Parietal lobe (tissue), 1 donor: Measurements from ENCODE around the gene AQP2. TPM values are rescaled to one million over a fixed set of nuclear protein-coding genes. Genes with fewer than 3 reads are reported as not detected.

ENCODE experiments used
- total RNA-seq: library from RNA; depleted of rRNA; stranded (reverse); fragments of >200 nt; gene quantifications from one replicate; pipeline ENCODE4 v1.2.3, GENCODE V29; 2014

The AQP2 gene, protein sequence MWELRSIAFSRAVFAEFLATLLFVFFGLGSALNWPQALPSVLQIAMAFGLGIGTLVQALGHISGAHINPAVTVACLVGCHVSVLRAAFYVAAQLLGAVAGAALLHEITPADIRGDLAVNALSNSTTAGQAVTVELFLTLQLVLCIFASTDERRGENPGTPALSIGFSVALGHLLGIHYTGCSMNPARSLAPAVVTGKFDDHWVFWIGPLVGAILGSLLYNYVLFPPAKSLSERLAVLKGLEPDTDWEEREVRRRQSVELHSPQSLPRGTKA
- not detected for total RNA-seq

DNA sequence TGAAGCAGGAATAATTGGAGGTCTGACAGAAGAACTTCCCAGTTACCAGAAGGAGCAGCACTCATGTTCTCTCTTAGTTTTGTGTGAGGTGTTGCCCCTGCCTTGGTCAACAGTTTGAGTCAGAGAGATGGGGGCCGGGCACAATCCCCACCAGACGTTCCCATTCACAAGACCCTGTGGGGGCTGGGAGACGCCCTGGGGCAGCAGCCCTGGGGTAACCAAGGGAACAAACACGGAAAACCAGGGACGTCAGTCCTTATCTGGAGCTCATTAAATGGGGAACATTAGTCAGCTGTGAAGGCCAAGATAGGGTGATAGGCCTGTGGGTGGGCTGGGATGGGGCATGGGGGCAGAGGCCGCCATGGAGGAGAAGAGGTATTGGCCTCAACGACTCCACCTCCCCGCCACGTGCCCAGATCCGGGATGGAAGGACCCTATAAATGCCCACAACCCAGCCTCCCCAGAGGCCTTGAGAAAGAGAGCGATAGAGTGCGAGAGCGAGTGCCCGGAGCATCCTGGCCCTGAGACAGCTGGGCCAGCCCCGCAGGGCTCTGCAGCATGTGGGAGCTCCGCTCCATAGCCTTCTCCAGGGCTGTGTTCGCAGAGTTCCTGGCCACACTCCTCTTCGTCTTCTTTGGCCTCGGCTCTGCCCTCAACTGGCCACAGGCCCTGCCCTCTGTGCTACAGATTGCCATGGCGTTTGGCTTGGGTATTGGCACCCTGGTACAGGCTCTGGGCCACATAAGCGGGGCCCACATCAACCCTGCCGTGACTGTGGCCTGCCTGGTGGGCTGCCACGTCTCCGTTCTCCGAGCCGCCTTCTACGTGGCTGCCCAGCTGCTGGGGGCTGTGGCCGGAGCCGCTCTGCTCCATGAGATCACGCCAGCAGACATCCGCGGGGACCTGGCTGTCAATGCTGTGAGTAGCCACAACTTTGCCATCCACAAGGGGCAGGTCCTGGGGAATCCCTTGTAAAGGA lies at the start of gene AQP2:
TSS of gene AQP2 (plus strand) at position 465 of the 979 bp plus-strand sequence. CDS start at position 559, 94 bp downstream.

DNA sequence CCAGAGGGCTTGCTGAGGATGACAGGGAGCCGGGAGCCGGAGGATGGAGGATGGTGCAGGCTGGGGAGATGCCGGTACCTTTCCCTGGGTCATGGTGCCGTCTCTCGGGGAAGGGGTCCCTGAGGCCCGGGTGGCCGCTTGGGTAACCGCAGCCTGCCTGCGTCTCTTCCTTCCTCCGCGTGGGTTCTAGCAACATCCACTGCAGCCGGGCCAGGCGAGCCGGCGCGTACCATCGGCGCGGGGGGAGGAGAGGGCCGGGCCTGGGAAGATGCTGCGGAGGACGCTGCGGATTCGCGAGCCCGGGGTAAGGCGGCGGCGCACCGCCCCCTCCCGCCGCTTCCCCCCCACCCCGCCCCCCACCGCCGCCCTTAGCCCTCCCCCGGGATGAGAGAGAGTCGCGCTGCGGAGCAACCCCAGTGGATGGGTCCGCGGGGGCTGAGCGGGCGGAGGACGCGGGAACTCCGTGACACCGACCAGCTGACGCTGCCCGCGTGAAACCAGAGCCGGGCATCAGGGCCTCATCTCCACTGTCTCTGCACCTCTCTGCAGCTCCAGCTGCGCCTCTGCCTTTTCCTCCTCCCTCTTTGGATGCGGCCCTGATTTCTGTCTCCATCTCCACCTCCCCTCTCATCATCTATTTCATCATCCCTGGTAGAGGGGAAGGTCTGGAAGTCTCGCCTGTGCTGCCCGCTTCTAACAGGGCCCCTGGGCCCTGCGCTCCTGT lies 46.7 kb upstream of the AQP2 start, which contains the start of gene FAIM2:
TSS of gene FAIM2 (minus strand) at position 201 of the 724 bp plus-strand sequence. CDS start at position 93, 108 bp downstream.

DNA sequence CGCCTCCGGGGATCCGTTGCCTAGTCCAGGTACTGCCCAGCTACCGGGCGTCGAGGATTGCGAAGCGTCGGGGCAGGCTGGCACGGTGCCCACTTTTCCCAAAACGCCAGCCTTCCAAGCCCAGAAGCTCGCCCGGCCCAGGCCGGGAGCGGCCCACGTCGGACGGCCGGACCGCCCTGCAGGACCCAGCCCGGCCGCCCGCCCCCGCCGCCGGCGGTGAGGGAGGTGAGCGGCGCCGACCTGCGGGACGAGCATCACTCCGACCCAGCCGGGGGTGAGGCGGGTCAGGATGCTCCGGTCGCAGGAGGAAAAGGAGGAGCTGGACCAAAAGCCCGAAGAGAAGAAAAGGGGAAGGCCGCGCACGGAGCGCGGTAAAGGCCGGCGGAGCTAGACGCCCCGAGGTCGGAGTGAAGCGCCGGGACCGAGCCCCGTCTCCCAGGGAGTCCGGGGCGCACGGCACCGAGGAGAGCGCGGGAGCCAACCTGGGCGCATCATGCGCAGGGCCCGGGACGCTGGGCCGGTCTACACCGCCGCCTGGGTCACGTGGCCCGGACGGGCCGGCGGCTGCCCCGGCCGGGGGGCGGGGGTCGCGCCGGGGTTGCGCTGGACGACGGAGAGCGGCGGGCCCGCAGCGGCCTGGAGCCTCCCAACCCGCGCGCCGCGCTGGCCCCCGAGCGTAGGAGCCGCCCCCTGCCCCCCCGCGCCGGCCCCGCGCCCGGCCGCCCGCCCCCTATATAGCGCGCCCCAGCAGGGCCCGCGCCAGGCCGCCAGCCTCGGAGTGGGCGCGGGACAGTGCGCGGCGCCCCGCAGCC lies 10.8 kb downstream of the AQP2 start, which contains the start of gene AQP5:
TSS of gene AQP5 (plus strand) at position 762 of the 812 bp plus-strand sequence. CDS start 146 bp downstream, outside the sequence.

DNA sequence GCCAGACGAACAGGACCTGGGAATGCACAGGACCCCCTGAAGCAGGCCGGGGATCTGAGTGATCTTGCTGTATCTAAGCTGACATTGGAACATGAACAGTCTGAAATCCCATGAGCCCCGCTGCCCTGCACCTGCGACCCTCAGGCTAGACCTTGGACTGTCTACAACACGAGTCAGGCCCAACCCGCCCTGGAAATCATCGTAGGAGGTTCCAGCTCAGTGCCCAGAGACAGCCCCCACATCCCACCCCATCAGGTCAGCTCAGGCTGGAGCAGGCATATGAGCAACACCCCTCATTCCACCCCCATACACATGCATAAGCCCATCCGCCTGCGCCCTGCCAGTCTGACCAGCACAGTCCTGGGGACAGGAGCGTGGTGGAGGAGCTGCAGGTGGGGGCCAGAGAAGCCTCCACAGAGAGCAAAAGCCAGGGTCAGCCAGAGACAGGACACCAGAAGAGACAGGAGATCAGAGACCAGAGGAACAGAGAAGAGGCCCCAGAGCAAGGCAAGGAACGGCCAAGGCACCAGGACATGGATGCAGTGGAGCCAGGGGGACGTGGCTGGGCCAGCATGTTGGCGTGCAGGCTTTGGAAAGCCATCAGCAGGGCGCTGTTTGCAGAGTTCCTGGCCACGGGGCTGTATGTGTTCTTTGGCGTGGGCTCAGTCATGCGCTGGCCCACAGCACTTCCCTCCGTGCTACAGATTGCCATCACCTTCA lies 22.3 kb downstream of the AQP2 start, which contains the start of gene AQP6:
TSS of gene AQP6 (plus strand) at position 307 of the 720 bp plus-strand sequence. CDS start at position 534, 227 bp downstream.

Other genes starting within 250 kb of the AQP2 start
- 18.8 TPM for gene FMNL3, start 243.3 kb upstream of the AQP2 start, total RNA-seq
- gene TMBIM6, start 209.2 kb upstream of the AQP2 start, total RNA-seq, result 244 TPM
- 25.0 TPM for gene NCKAP5L, start 122.3 kb upstream of the AQP2 start, total RNA-seq
- gene BCDIN3D, start 107.6 kb upstream of the AQP2 start, total RNA-seq, result 7.2 TPM
- gene FAIM2, start 46.8 kb upstream of the AQP2 start, total RNA-seq, result 37.2 TPM
- 0.63 TPM for gene AQP5, start 11.1 kb downstream of the AQP2 start, total RNA-seq
- gene AQP6, start 22.2 kb downstream of the AQP2 start, total RNA-seq, result 0.31 TPM
- gene RACGAP1, start 74.8 kb downstream of the AQP2 start, total RNA-seq, result 28.5 TPM
- gene ASIC1, start 106.9 kb downstream of the AQP2 start, total RNA-seq, result 37.6 TPM
- 105 TPM for gene SMARCD1, start 134.6 kb downstream of the AQP2 start, total RNA-seq
- 23.8 TPM for gene GPD1, start 153.3 kb downstream of the AQP2 start, total RNA-seq
- gene COX14, start 161.5 kb downstream of the AQP2 start, total RNA-seq, result 10.3 TPM
- 160 TPM for gene CERS5, start 216.6 kb downstream of the AQP2 start, total RNA-seq